Measurements from ENCODE around the gene FAM162B.
"Not testable (repeated sequence)": the region's sequence is repeated elsewhere in the genome, so short reads cannot be mapped to it uniquely, and the experiment has no call there.

DNA sequence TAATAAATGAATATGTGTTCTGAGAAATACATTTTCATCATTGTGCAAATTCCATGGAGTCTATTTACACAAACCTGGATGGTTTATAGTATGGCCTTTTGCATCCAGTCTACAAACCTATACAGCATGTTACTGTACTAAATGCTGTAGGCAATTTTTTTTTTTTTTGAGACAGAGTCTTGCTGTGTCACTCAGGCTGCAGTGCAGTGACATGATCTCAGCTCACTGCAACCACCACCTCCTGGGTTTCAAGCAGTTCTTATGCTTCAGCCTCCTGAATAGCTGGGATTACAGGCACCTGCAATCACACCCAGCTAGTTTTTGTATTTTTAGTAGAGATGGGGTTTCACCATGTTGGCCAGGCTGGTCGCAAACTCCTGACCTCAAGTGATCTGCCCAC, 61.6 kb downstream of the FAM162B start:
- TF ChIP-seq, protein P1, sequence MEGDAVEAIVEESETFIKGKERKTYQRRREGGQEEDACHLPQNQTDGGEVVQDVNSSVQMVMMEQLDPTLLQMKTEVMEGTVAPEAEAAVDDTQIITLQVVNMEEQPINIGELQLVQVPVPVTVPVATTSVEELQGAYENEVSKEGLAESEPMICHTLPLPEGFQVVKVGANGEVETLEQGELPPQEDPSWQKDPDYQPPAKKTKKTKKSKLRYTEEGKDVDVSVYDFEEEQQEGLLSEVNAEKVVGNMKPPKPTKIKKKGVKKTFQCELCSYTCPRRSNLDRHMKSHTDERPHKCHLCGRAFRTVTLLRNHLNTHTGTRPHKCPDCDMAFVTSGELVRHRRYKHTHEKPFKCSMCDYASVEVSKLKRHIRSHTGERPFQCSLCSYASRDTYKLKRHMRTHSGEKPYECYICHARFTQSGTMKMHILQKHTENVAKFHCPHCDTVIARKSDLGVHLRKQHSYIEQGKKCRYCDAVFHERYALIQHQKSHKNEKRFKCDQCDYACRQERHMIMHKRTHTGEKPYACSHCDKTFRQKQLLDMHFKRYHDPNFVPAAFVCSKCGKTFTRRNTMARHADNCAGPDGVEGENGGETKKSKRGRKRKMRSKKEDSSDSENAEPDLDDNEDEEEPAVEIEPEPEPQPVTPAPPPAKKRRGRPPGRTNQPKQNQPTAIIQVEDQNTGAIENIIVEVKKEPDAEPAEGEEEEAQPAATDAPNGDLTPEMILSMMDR (IDR thresholded peaks at IDR 0.05; ENCODE audit: insufficient read depth, low read length): not testable (repeated sequence)
- not testable (repeated sequence) for TF ChIP-seq POLR2AphosphoS5, GABPA (IDR thresholded peaks at IDR 0.05; ENCODE audit: low read depth)
- TF ChIP-seq, protein P2, sequence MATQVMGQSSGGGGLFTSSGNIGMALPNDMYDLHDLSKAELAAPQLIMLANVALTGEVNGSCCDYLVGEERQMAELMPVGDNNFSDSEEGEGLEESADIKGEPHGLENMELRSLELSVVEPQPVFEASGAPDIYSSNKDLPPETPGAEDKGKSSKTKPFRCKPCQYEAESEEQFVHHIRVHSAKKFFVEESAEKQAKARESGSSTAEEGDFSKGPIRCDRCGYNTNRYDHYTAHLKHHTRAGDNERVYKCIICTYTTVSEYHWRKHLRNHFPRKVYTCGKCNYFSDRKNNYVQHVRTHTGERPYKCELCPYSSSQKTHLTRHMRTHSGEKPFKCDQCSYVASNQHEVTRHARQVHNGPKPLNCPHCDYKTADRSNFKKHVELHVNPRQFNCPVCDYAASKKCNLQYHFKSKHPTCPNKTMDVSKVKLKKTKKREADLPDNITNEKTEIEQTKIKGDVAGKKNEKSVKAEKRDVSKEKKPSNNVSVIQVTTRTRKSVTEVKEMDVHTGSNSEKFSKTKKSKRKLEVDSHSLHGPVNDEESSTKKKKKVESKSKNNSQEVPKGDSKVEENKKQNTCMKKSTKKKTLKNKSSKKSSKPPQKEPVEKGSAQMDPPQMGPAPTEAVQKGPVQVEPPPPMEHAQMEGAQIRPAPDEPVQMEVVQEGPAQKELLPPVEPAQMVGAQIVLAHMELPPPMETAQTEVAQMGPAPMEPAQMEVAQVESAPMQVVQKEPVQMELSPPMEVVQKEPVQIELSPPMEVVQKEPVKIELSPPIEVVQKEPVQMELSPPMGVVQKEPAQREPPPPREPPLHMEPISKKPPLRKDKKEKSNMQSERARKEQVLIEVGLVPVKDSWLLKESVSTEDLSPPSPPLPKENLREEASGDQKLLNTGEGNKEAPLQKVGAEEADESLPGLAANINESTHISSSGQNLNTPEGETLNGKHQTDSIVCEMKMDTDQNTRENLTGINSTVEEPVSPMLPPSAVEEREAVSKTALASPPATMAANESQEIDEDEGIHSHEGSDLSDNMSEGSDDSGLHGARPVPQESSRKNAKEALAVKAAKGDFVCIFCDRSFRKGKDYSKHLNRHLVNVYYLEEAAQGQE (IDR thresholded peaks at IDR 0.05; ENCODE audit: insufficient replicate concordance, low read depth): not testable (repeated sequence)

Measured in HL-60 (cell line).